ENCODE data around the gene CABYR. TPM values are rescaled to one million over a fixed set of nuclear protein-coding genes. Genes with fewer than 3 reads are reported as not detected.
A peak's percentile ranks its signal among the peaks of the same experiment; 100 is the strongest.

Gene CABYR
- total and polyA plus RNA-seq, 2 experiments from 2014 or later, result 1.7 to 2.6 TPM

DNA sequence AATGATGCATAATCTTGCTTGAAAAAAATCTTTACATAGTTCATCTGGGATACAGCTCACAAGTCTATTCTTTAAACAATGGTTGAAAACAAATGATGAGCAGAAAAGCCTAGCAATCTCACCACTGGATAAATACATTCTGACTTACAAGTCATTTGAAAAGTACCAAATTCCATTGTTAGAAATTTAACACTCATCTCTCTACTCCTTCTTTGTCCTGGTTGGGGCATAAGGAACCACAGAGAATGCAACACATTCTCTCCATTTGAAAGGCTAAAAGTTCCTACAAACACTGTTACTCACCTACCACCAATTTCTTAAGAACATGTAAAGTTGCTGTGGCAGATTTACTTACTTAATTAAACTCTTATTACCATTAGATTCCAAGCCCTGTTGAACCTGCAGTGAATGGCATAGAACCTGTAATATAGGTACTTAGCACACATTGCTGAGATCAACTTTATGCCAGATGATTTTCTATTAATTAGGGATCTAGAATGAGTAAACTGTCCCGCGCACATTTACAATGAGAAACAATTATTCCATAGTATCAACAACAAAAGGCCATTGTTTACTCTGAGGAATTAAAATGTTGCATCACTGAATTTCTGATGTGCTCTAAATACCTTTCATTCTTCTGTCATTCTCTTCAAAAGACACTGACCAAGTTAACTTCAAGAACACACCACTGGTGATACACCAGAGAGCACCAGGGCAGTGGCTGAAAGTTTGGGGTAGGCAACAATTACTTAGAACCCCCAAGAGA lies 69.6 kb downstream of the CABYR start:
- Histone ChIP-seq H3K4me3 (no peak overlapping the region), H3K9me3 (ENCODE audit: low read depth) (no peaks in the 10 kb centered on the region), H3K27me3 (no peaks in the 10 kb centered on the region), H3K27ac (no peak overlapping the region), H3K4me1 (ENCODE audit: low read depth) (no peaks in the 10 kb centered on the region), H3K36me3 (no peaks in the 10 kb centered on the region)
- TF ChIP-seq, protein P1, sequence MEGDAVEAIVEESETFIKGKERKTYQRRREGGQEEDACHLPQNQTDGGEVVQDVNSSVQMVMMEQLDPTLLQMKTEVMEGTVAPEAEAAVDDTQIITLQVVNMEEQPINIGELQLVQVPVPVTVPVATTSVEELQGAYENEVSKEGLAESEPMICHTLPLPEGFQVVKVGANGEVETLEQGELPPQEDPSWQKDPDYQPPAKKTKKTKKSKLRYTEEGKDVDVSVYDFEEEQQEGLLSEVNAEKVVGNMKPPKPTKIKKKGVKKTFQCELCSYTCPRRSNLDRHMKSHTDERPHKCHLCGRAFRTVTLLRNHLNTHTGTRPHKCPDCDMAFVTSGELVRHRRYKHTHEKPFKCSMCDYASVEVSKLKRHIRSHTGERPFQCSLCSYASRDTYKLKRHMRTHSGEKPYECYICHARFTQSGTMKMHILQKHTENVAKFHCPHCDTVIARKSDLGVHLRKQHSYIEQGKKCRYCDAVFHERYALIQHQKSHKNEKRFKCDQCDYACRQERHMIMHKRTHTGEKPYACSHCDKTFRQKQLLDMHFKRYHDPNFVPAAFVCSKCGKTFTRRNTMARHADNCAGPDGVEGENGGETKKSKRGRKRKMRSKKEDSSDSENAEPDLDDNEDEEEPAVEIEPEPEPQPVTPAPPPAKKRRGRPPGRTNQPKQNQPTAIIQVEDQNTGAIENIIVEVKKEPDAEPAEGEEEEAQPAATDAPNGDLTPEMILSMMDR (IDR thresholded peaks at IDR 0.05; ENCODE audit: low read depth, low read length), result no peak
- peak in 1 of 2 donors; percentile 31 for DNase-seq (ENCODE audit: low read depth in 1 of 2, low spot score in 1 of 2)

DNA sequence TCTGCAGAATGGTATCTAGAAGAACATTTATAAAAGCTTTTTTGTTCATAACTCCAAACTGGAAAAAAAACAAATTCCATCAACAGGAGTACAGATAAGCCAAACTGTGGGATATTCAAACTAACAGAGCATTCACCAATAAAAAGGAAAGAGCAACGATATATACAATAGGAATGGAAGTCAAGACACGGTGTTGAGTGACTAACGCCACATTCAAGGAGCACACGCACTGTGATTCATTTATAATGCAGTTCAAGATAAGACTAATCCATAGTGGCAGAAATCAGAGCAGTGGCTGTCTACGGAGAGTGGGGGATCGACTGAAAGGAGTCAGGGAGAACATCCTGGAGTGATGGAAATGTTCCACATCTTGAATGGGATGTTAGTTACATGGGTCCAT lies 70.7 kb downstream of the CABYR start:
- H3K36me3 ChIP-seq, result no peaks in the 10 kb centered on the region
- H3K27ac ChIP-seq, result no peak overlapping the region
- no peak for DNase-seq (ENCODE audit: low read depth in 1 of 2, low spot score in 1 of 2)
- H3K9me3 ChIP-seq (ENCODE audit: low read depth), result no peaks in the 10 kb centered on the region
- H3K27me3 ChIP-seq, result no peaks in the 10 kb centered on the region
- H3K4me1 ChIP-seq (ENCODE audit: low read depth), result no peaks in the 10 kb centered on the region
- TF ChIP-seq, protein P1 (IDR thresholded peaks at IDR 0.05; ENCODE audit: low read depth, low read length), result no peak
- H3K4me3 ChIP-seq, result no peak overlapping the region

Other genes with a start within 250 kb of the CABYR start
- 6.0 and 6.9 TPM in 2 replicates for gene TTC39C, start 124.3 kb upstream of the CABYR start, total RNA-seq
- 3.0 and 4.1 TPM in 2 replicates for gene TTC39C, start 124.3 kb upstream of the CABYR start, polyA plus RNA-seq